Umbilical cord (tissue), 2 donors: ENCODE results near the gene DNASE1. TPM values are rescaled to one million over a fixed set of nuclear protein-coding genes. Genes with fewer than 3 reads are reported as not detected.
A peak's percentile ranks its signal among the peaks of the same experiment; 100 is the strongest.

Experiments
- DNase-seq: peaks from one replicate; pipeline ENCODE4 v3.0.0-alpha.2; 2015; ENCODE audit warnings: low spot score
- total RNA-seq: library from RNA; depleted of rRNA; stranded (reverse); fragments of >200 nt; gene quantifications from one replicate; pipeline ENCODE4 v1.2.3, GENCODE V29; 2014; ENCODE audit warnings: low replicate concordance; ENCODE audit not compliant: insufficient read depth

DNASE1 gene
- total RNA-seq, 1 donor from 2014 or later, result 43.3 TPM

DNA sequence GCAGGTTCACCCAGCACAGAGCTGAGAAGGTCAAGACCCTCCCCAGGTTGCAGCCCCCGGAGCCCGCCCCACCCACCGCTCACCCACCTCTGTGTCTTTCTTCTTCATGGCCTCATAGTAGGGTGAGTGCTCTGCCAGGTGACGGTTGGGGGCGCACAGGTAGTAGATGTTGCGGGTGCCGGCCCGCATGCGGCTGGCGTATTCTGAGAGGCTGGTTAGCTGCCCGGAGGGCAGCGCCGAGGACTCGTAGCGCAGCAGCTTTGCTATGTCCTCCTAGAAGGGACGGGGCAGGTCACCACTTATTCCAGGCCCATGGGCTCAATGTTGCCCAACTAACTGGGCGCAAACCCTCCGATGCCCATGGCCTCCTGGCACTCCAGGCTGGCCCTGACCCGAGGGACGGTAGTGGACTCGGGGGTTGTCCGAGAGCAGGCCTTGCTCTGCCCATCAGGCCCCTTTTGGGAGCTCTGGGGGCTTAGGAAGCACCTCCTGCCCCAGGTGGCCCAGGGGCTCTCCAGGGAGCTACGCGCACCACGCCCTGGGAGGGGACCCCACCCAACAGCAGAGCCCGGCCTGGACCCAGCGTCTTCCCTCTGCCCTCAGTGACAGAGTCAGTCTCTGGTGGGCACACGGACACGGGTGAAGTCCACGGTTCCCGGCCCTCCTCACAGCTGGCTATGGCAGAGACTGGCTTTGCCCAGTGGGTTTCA is 9.9 kb downstream of the DNASE1 start:
- no peak for DNase-seq

DNA sequence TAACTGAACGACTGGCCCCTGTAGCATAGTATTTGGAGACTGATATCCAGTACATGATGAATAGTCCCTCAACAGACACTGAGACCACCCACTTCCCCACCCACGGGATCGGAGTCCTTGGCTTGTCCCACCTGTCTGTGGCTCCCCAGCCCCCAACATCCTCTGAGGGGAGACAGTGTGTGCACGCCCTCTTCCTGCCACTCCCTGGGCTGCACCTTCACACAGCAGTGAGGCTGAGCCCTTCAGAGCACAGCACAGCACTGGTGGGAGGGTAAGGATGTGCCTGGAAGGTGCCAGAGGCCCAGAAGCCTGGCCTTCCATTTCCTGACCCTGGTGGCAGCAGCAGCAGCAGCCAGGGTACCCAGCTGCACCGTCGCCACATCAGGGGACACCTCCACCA is 11.0 kb downstream of the DNASE1 start:
- no peak for DNase-seq

DNA sequence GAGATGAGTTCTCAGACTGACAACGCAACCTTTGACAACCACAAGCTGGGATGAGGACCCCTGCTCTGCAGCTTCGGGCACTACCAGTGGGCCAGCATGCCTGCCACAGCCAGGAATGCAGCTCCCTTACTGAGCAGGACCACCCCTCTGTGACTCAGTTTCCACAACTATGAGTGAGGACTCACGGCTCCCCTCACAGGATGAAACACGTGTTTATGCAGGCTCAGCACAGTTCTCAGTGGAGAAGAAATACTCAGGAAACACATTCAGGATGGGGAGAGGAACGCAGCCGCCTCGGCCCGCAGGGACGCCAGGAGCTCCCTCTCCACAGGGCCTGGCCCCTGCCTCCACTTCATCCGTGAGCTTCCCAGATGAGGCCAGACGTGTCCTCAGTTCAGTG is 14.1 kb downstream of the DNASE1 start:
- DNase-seq, result no peak

DNA sequence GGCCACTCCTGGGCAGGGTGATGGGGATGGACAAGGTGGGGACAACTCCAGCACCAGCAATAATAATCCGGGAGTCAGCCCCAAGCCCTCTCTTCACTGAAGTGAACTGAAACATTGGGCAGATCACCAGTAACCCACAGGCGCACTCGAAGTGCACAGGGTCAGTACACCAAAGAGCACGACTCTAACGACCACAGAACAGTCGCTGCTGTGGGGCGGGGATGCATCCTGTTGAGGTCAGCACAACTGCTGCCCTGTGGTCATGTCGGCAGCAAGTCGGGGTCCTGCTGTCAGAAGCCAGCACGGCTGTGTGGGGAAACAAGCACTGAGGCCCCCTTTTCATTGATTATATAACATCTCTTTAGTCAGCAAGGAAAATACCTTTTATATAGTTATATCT is 14.6 kb downstream of the DNASE1 start:
- DNase-seq, result no peak

DNA sequence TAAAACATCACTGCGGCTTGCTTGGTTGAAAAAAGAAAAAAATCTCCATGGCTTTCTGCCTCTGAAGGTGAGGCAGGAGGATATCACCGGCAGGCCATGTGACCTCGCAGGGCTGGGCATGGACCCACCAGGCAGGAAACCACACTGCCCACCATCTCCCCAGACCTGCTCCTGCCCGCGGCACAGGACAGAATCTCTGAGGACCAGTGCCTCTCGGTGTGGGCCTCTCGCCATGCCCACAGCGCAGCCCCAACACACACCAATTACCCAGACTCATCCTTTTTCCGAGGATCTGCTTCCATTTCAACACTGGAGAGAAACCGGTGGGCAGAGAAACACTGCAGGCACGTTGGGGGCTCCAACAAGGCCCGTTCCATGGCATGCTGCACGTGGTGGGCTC is 16.2 kb downstream of the DNASE1 start:
- no peak for DNase-seq

DNA sequence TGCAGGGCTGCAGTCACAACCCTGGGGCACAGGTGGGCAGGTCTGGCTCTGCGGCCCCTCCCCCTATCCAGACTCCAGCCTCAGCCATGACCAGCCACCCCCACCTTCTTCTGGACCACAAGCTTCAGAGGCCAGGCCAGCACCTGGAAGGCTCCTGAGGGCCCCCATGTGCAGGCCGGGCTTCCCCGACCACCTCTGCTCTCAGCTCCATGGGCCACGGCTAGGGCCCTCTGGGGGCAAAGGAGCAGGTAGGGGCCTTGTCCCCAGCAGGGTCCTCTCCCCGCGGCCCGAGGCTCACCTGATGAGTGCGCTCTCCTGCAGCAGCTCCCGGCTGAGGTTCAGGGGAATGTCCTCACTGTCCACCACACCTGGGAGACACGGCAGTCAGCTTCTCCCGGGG is 16.9 kb downstream of the DNASE1 start:
- no peak for DNase-seq

DNA sequence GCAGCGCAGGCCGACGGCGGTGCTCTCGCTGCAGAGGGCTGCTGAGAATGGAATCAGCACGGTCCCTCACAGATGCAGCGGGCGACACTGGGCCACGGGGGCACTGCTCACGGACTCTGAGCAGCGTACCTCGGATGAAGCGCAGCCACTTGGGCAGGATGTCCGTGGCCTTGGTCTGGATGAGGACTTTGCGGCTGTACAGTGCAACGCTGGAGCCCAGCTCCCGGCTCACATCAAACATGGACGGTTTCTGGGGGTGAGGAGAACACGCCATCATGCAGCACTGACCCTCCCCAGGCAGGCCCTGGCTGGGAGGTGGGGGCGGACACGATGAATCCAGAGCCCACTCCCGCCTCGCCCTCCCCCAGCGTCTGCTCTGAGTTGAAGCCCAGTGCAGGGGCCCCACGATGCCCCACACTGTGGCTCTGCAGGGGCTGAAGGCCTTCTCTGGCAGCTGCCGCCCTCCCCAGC is 18.1 kb downstream of the DNASE1 start:
- DNase-seq, result no peak

DNA sequence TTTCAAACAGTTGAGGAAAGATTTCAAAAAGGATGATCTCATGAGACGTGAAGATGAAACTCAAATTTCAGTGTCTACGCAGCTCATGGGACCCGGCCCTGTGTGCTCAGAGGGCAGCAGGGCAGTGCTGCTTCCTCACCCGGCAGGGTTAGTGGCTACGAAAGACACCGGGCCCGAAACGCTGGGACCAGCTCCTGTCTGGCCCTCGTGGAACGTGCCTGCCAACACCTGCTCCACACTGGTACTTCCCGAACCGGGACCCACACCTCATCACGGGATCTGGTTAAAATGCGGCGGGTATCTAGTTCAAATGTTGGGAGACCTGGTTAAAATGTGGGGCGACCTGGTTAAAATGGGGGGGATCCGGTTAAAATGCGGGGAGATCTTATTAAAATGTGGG is 18.7 kb downstream of the DNASE1 start:
- DNase-seq, result no peak

DNA sequence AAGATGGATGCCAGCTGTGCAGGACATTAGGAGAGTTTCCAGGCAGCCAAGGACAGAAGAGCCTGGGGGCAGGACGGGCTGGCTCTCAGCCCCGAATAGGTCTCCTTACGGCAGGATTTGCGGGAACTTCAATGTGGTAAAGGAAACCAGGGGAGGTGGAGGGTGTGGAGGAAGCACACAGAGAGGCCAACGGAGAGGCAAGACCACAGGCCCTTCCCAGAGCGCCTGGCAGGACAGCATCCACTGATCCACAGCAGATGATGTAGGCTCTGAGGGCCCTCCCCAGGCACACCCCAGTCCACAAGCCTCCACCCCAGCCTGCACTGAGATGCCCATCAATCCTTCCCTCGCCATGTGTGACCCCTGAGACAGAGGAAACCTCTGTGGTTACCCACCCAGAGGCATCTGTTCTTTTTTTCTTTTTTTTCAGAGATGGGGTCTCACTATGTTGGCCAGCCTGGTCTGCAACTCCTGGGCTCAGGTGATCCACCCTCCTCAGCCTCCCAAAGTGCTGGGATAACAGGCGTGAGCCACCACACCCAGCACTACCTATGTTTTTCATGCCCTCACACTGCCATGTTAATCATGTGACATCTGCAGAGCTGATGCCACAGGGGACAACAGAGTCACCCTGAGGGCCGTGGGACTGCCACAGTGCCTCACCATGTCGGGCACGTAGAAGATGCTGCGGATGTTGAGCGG is 19.3 kb downstream of the DNASE1 start:
- no peak for DNase-seq

DNA sequence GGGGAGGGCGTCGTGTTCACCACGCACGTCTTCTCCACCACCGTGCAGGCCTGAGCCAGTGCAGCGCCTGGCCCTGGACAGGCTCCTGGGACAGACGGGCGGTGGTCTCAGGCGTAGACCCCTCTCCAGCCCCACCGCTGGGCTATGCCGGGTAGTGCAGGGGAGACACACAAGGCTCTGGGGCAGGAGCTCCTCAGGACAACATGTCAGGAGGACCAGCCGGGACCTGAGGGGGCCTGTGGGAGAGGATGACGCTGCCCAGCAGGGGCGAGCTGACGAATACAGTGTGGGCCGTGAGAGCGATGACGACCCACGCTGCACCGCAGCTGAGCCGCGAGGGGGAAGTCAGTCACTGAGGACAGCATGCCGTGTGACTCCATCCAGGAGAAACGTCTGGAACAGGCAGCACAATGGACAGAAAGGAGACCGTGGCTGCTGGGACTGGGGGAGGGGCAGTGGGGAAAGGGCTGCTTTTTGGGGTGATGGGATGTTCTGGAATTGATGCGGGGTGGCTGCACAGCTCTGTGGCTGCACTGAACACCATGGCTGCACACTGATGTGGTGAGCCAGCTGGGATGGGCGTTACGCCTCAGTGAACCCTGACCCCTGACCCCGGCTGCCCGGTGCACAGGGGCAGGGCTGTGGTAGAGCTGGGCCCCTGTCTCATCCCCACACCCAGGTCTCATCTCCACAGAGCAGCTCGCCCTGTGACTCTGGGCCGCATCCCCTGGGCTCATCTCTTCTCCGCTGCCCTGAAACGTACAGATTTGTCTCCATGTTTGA is 20.2 kb downstream of the DNASE1 start:
- DNase-seq, result no peak

DNA sequence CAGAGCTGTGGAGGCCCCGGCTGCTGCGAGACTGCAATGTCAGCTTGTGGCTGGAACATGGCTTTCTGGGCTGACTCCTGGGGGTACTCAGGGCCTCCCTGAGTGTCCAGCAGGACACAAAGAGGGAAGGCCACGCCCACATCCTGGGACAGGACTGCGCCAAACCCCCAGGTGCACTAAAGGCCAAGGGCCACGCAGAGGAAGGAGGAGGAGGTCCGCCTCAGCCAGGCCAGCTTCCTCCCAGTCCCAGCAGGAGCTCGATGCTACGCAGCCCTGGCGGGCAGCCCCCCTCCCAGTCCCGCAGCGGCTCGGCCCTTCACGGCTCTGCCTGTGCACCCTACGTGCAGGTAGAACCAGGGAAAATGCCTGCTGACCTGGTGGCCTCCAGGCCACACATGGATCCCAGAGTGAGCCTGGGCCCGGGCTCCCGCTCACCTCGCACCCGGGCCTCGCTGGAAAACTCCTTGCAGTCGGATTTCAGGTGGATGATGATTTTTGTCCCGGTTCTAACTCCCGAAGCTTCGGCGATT is 21.2 kb downstream of the DNASE1 start:
- DNase-seq, result no peak

DNA sequence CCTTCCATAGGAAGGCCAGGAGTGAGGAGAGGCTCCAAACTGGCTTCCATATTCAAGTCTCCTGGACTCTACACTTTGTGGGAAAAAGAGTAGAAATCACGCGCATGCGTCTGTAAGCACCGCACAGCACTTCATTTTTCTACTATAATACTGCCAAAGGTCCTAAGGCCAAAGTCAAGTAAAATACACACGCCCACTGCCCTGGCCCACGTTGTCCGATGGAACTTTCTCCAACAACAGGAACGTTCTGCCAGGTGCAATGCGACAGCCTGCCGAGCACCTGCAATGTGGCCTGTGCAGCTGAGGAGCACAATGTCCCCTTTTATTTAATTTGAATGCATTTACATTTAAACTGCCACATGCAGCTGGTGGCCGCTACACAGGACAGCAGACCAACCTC is 23.5 kb downstream of the DNASE1 start:
- no peak for DNase-seq

DNA sequence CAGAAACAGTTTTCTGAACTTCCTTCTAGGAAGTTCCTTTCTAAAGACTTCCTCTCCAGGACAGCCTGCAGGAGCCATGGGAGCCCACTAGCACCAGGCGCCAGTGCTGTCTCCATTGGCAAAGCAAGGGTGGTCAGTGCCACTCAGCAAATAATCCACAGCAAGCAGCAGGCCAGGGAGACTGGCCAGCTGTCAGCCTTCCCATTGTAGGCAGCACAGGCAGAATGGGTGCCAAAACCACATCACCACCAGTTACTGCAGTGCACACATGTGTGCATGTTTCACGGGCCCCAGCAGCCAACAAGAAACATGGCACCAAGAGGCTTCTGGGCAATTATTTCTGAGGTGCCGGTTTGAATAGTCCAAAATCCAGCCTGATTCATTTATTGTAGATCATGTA is 26.7 kb downstream of the DNASE1 start:
- DNase-seq, result no peak

DNA sequence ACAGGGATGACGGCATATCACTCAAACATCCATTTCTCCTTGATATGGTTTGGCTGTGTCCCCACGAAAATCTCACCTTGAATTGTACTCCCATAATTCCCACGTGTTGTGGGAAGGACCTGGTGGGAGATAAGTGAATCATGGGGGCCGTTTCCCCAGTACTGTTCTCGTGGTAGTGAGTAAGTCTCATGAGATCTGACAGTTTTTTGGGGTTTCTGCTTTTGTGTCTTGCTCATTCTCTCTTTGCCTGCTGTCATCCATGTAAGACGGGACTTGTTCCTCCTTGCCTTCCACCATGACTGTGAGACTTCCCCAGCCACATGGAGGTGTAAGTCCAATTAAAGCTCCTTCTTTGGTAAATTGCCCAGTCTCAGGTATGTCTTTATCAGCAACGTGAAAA is 32.5 kb downstream of the DNASE1 start:
- no peak for DNase-seq

DNA sequence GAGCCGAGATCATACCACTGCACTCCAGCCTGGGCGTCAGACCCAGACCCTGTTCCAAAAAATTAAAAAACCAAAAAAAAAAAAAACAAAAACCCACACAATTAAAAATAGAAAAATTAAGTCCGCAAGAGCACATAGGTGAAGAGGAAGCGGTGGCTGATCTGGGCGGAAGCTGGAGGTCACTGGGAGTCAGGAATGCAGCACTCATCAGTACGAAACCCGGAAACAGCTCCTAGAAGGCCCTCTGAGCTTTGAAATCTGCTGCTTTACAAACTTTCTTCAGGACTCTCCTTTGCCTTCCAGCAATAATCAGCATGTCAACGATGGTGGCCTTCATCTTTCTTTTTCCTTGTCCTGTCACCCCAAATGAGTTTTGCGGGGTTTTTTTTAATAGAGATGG is 33.3 kb downstream of the DNASE1 start:
- DNase-seq, result no peak

DNA sequence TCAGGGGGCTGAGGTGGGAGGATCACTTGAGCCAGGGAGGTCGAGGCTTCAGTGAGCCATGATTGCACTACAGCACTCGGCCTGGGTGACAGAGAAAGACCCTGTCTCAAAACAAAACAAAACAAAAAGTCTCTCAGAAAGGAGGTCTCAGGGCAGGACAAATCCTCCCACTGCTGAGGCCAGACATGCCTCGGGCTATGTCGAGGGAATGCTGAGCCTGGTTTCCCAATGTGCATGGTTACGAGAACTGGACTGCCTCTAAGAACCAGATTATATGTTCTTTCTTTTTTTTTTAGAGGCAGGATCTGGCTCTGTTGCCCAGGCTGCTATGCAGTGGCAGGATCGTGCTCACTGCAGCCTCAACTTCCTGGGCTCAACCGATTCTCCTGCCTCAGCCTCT is 35.2 kb downstream of the DNASE1 start:
- DNase-seq, result no peak

DNA sequence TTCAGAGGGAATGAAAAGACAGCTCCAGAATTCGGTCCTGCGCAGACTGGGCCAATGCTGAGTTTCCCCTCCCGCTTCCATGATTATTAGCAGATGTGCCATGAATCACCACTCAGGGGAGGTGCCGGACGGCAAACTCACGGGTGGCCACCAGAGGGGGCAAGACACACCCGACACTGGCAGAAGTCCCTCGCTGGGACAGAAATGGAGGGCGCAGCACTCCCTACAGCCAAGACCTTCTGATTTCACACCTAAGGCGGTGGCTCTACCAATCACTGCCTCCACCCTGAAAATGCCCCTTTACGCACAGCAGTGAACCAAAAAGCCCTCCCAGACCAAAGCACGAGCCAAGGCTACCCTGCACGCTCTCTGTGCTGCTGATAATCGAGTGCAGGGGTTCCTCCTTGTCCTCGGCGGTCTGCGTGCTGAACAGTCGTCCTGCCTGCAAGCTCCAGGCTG is 36.0 kb downstream of the DNASE1 start:
- peak; percentile 96 for DNase-seq

DNA sequence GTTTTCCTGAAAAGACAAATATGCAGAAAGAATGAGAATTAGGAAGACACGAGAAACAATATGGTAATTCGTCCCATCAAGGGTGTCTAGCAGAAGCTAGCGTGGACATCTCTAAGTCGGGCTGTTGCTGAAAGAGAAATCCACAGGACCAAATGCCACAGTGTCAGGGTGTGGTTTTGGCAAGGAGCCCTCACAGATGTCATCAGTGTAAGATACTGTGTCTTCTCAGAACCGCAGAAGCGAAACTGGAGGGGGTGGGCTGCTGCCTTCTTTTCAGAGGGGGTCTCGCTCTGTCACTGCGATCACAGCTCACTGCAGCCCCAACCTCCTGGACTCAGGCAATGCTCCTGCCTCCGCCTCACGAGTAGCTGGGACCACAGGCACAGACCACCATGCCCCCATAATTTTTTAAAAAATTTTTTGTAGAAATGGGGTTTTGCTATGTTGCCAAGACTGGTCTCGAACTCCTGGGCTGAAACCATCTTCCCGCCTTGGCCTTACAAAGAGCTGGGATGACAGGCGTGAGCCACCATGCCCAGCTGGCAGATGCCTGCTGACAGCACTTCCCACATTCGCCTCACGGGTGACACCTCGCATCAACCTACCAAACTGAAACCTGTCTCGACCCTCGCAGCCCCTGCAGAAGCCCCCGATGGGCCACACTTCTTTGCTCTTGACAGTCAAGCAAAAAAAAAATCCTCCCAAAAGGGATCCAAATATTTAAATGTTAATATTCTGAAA is 36.7 kb downstream of the DNASE1 start:
- peak; percentile 30 for DNase-seq

DNA sequence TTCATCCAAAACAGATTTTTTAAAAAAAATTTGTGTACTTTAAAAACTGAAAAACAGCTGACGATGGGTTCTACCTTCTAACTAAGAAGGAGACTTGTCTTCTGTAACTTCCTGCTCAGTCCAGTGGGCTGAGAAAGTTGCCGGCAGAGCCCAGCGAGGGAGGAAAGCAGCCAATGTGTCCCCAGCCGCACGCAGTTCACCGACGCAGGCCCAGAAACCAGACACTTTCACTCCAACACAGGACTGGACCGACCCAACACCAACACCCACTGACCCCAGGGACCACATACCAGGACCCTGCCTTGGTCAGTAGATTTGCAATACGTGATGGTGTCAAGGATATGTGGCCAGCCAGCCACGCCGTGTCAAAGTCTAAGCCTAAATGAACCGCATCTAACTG is 37.3 kb downstream of the DNASE1 start:
- DNase-seq, result no peak

DNA sequence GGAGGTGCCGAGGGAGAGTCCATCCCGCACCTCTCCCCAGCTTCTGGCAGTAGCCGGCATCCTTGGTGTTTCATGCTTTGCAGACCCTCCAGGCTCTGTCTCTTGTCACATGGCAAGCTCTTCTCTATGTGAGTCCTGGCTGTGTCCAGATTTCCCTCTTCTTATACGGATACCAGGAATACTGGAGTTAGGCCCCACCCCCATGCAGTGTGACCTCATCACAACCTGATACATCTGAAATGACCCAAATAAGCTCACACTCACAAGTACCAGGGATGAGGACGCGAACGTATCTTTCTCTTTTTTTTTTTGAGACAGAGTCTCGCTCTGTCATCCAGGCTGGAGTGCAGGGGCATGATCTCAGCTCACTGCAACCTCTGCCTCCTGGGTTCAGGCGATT is 39.6 kb downstream of the DNASE1 start:
- DNase-seq, result no peak

DNA sequence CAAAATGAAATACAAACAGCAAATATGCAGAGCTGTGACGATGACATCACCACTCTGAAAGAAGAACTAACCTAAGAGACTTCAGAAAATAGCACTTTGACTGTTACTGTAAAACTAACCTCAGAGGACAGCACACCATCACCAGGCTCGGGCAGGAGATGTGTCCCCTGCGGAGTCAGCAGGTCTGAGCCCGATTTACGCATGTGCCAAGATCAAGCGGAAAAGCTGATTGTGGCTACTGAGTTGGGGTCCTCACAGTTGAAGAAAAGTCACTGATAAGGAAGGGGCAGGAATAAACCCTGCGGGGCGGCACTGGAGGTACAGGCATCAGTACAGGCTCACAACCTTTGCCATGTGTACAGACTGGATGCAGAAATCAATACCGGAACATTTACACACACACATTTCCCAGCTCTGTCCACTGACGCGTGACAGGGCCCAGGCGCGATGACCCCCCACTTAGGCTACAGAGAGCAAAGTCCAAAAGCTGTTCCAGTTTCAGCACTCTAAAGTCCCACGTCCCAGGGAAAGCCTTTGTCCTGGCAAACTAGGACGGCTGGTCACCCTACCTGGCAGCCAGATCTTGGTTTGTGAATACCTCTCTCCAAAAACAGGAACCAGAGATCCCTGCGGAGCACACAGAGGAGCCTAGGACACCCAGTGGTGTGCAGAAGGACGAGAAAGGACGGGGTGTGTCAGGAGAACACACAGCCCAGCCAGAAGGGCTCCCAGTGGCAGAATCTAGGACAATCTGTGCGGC is 41.3 kb downstream of the DNASE1 start:
- no peak for DNase-seq
